22Rv1 (cell line): ENCODE results near the gene TANC2.

Source experiments
- H3K27ac ChIP-seq: fragments of 450-650 bp; 2 replicates; pipeline ENCODE4 v1.5.1; 2017
- ZFX ChIP-seq: fragments of 450-650 bp; IDR thresholded peaks from 2 replicates; pipeline ENCODE4 v1.6.1; 2017; ENCODE audit warnings: antibody characterized with exemption, borderline replicate concordance
- TF ChIP-seq, protein P1 (sequence below): fragments of 450-650 bp; IDR thresholded peaks from 2 replicates; pipeline ENCODE4 v1.5.1; 2017; ENCODE audit warnings: mild to moderate bottlenecking

Gene TANC2

DNA sequence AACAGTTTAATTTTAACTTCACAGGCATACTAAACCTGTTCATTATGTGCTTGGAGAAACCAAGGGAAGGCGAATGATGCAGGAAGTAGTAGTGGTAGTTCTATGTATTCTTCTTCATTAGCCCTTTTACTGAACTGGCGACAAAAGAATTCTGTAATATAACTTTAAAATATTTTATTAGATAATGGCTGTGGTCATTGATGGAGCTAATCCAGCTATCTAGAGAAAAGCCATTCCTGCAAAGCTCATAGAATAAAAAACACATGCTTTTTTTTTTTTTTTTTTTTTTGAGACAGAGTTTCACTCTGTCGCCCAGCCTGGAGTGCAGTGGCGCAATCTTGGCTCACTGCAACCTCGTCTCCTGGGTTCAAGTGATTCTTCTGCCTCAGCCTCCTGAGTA is 23.5 kb downstream of the TANC2 start:
- no peak overlapping the region for H3K27ac ChIP-seq
- TF ChIP-seq, protein P1, sequence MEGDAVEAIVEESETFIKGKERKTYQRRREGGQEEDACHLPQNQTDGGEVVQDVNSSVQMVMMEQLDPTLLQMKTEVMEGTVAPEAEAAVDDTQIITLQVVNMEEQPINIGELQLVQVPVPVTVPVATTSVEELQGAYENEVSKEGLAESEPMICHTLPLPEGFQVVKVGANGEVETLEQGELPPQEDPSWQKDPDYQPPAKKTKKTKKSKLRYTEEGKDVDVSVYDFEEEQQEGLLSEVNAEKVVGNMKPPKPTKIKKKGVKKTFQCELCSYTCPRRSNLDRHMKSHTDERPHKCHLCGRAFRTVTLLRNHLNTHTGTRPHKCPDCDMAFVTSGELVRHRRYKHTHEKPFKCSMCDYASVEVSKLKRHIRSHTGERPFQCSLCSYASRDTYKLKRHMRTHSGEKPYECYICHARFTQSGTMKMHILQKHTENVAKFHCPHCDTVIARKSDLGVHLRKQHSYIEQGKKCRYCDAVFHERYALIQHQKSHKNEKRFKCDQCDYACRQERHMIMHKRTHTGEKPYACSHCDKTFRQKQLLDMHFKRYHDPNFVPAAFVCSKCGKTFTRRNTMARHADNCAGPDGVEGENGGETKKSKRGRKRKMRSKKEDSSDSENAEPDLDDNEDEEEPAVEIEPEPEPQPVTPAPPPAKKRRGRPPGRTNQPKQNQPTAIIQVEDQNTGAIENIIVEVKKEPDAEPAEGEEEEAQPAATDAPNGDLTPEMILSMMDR: no peak

GRCh38 chr17:62994931-62995330 is 28.9 kb downstream of the TANC2 start:
- no peak for TF ChIP-seq ZFX
- TF ChIP-seq, protein P1: no peak
- H3K27ac ChIP-seq: no peak overlapping the region

GRCh38 chr17:62995377-62995885 is 29.4 kb downstream of the TANC2 start:
- H3K27ac ChIP-seq: no peak overlapping the region
- no peak for TF ChIP-seq ZFX
- TF ChIP-seq, protein P1: peak; percentile 80

DNA sequence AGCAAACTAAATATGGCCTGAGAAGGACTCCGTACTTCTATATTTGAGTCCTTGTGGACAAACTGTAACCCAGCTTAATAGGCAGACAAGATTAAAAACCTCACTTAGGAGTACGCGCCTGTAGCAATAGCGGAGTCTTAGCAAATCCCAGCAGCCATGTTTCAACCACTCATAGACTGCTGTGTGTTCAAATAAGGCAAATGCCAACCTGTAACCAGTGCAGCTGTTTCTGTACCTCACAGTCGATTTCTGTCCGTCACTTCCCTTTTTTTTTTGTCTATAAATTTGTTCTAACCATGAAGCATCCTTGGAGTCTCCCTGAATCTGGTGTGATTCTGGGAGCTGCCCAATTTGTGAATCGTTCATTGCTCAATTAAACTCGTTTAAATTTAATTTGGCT is 30.2 kb downstream of the TANC2 start:
- no peak overlapping the region for H3K27ac ChIP-seq
- TF ChIP-seq ZFX: no peak
- TF ChIP-seq, protein P1: no peak

DNA sequence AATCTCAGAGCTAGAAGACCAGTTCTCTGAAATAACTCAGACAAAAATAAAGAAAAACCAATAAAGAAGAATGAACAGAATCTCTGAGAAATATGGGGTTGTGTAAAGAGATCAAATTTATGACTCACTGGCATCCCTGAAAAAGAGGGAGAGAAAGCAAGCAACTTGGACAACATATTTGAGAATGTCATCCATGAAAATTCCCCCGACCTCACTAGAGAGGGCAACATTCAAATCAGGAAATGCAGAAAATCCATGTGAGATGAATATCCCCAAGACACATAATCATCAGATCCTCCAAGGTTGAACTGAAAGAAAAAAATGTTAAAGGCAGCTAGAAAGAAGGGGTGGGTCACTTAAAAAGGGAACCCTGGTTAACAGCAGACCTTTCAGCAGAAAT is 32.1 kb downstream of the TANC2 start:
- no peak overlapping the region for H3K27ac ChIP-seq
- TF ChIP-seq ZFX: no peak
- TF ChIP-seq, protein P1: no peak

GRCh38 chr17:62998665-62999393 is 32.8 kb downstream of the TANC2 start:
- no peak for TF ChIP-seq ZFX
- TF ChIP-seq, protein P1: no peak
- H3K27ac ChIP-seq: no peak overlapping the region

DNA sequence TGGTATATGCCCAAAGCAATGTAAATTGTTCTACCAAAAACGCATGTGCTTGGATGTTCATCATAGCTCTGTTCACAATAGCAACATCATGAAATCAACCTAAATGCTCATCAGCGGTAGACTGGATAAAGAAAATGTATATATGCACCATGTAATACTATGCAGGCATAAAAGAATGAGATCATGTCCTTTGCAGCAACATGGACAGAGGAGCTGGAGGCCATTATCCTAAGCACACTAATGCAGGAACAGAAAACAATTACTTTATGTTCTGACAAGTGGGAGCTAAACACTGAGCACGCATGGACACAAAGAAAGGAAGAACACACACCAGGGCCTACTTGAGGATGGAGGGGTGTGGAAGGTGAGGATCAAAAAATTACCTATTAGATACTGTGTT is 33.7 kb downstream of the TANC2 start:
- no peak overlapping the region for H3K27ac ChIP-seq
- TF ChIP-seq, protein P1: no peak
